ENCODE results near the gene NFIC.

GRCh38 chr19:3453840-3454239, 87.5 kb downstream of the NFIC start:
- TF ChIP-seq CTCF (IDR thresholded peaks at IDR 0.05; ENCODE audit: poor library complexity) = no peak
- TF ChIP-seq EZH2 (IDR thresholded peaks at IDR 0.05; ENCODE audit: borderline replicate concordance) = no peak
